ENCODE results near the gene C2CD4C. TPM values are rescaled to one million over a fixed set of nuclear protein-coding genes. Genes with fewer than 3 reads are reported as not detected.
A peak's percentile ranks its signal among the peaks of the same experiment; 100 is the strongest.

The C2CD4C gene
- polyA plus RNA-seq, 1 donor (not counting 4 experiments of a cell fraction or from before 2014, with no cell fraction given) = 1.6 TPM

GRCh38 chr19:384799-385169 lies 24.2 kb downstream of the C2CD4C start:
- Histone ChIP-seq H3K4me2 (ENCODE audit: control insufficient read depth, extremely low read depth, insufficient read depth, low read depth, low read length) (no peak overlapping the region), H3K9ac (ENCODE audit: control insufficient read depth, extremely low read depth, insufficient read depth, low read length) (no peak overlapping the region), H3K9me3 (ENCODE audit: control insufficient read depth, low read depth, low read length) (peaks cover 2% of the 10 kb centered on the region), H3K4me3 (ENCODE audit: control insufficient read depth in 2 of 3, extremely low read depth in 1 of 3, insufficient read depth in 2 of 3, low read depth in 1 of 3, low read length in 3 of 3) (no peak overlapping the region), H3K36me3 (ENCODE audit: control insufficient read depth in 2 of 2, extremely low read depth in 1 of 2, insufficient read depth in 2 of 2, low read length in 2 of 2) (no peaks in the 10 kb centered on the region), H3K4me1 (ENCODE audit: control insufficient read depth, extremely low read depth, insufficient read depth, low read length) (peaks cover 15% of the 10 kb centered on the region), H2AFZ (ENCODE audit: control insufficient read depth, low read length) (no peak overlapping the region), H3K9me1 (ENCODE audit: control insufficient read depth, extremely low read depth, insufficient read depth, low read length) (no peaks in the 10 kb centered on the region), H3K27ac (ENCODE audit: control insufficient read depth, insufficient read depth, low read length) (no peak overlapping the region), H4K20me1 (ENCODE audit: control insufficient read depth, extremely low read depth, insufficient read depth, low read length) (no peaks in the 10 kb centered on the region), H3K27me3 (ENCODE audit: control insufficient read depth, extremely low read depth, insufficient read depth, low read length) (no peaks in the 10 kb centered on the region), H3K79me2 (ENCODE audit: control insufficient read depth, insufficient read depth, low read length) (no peaks in the 10 kb centered on the region)
- FAIRE-seq (no peak), DNase-seq (ENCODE audit: low read depth, low spot score) (no peak)
- TF ChIP-seq CTCF (optimal IDR thresholded peaks at IDR 0.05 in 1 of 3, IDR thresholded peaks at IDR 0.05 in 1 of 3, conservative IDR thresholded peaks at IDR 0.05 in 1 of 3; ENCODE audit: extremely low read depth in 1 of 3, insufficient read depth in 2 of 3, low read length in 3 of 3) = no peak
- TF ChIP-seq EZH2 (IDR thresholded peaks at IDR 0.05; ENCODE audit: low read length) = no peak
- dilution Hi-C loops (cut with MboI; ENCODE audit: extremely low pct_ligation_motif_present, low sequenced_read_pairs) = no loop called here

- peaks cover 2% of the 10 kb centered on the region for H3K9me3 ChIP-seq (ENCODE audit: control insufficient read depth, low read depth, low read length)
- no peak overlapping the region for H3K4me2 ChIP-seq (ENCODE audit: control insufficient read depth, extremely low read depth, insufficient read depth, low read depth, low read length)
- peaks cover 15% of the 10 kb centered on the region for H3K4me1 ChIP-seq (ENCODE audit: control insufficient read depth, extremely low read depth, insufficient read depth, low read length)
- no peak for TF ChIP-seq EZH2 (IDR thresholded peaks at IDR 0.05; ENCODE audit: low read length)
- peak in 2 of 3 experiments; percentile 11 to 46 for TF ChIP-seq CTCF (optimal IDR thresholded peaks at IDR 0.05 in 1 of 3, IDR thresholded peaks at IDR 0.05 in 1 of 3, conservative IDR thresholded peaks at IDR 0.05 in 1 of 3; ENCODE audit: extremely low read depth in 1 of 3, insufficient read depth in 2 of 3, low read length in 3 of 3)
- FAIRE-seq (no peak), DNase-seq (ENCODE audit: low read depth, low spot score) (no peak)
- H3K4me3 ChIP-seq (ENCODE audit: control insufficient read depth in 2 of 3, extremely low read depth in 1 of 3, insufficient read depth in 2 of 3, low read depth in 1 of 3, low read length in 3 of 3) = no peak overlapping the region
- dilution Hi-C loops (cut with MboI; ENCODE audit: extremely low pct_ligation_motif_present, low sequenced_read_pairs) = no loop called here
- H3K79me2 ChIP-seq (ENCODE audit: control insufficient read depth, insufficient read depth, low read length) = no peaks in the 10 kb centered on the region
- no peak overlapping the region for H3K9ac ChIP-seq (ENCODE audit: control insufficient read depth, extremely low read depth, insufficient read depth, low read length)
- H4K20me1 ChIP-seq (ENCODE audit: control insufficient read depth, extremely low read depth, insufficient read depth, low read length) = no peaks in the 10 kb centered on the region
- no peaks in the 10 kb centered on the region for H3K36me3 ChIP-seq (ENCODE audit: control insufficient read depth in 2 of 2, extremely low read depth in 1 of 2, insufficient read depth in 2 of 2, low read length in 2 of 2)
- H3K27ac ChIP-seq (ENCODE audit: control insufficient read depth, insufficient read depth, low read length) = no peak overlapping the region
- H3K27me3 ChIP-seq (ENCODE audit: control insufficient read depth, extremely low read depth, insufficient read depth, low read length) = no peaks in the 10 kb centered on the region
- H3K9me1 ChIP-seq (ENCODE audit: control insufficient read depth, extremely low read depth, insufficient read depth, low read length) = no peaks in the 10 kb centered on the region
- no peak overlapping the region for H2AFZ ChIP-seq (ENCODE audit: control insufficient read depth, low read length)
These were observed 24.8 kb downstream of the C2CD4C start for GRCh38 chr19:383922-384798.

All from keratinocyte (primary cell).